SK-N-SH (cell line): Measurements from ENCODE around the gene GOLPH3. TPM values are rescaled to one million over a fixed set of nuclear protein-coding genes. Genes with fewer than 3 reads are reported as not detected.

Experiments
- CTCF ChIA-PET: fragments of 300-600, 350-600 bp; formaldehyde crosslinking; extraction: SDS; loops from one replicate; lab custom pipeline; 2021; lab: Yijun Ruan, JAX
- POLR2A ChIA-PET: fragments of 350-600 bp; sonication (Branson Sonifier 250); formaldehyde crosslinking; extraction: SDS; loops from one replicate; lab custom pipeline; 2020; ENCODE audit warnings: antibody characterized with exemption, inconsistent platforms; lab: Yijun Ruan, JAX
- DNase-seq: peaks from one replicate; pipeline ENCODE4 v3.0.0; 2012
- H2AFZ ChIP-seq: fragments of 200-600 bp; sonication (generic); 2 replicates; pipeline ENCODE4 v1.8.1; 2016; ENCODE audit warnings: antibody characterized with exemption, mild to moderate bottlenecking, low read depth
- H3F3A ChIP-seq: fragments of 200-600 bp; sonication (generic); replicated peaks from 2 replicates; pipeline ENCODE3; 2016; ENCODE audit warnings: antibody characterized with exemption, mild to moderate bottlenecking; ENCODE audit not compliant: insufficient read depth
- H3K27ac ChIP-seq, 2 experiments: fragments of 200-500 bp in 1 of 2; fragments of 200-600 bp in 1 of 2; sonication (Bioruptor generic) in 1 of 2; sonication (generic), shearing (Covaris generic) in 1 of 2; 2 replicates each; pipeline versions ENCODE4 v1.5.1 to v1.6.1; 2014 to 2016; ENCODE audit warnings: low read depth in 2 of 2, inconsistent platforms in 1 of 2, low read length in 1 of 2, mild to moderate bottlenecking in 1 of 2, mixed read lengths in 1 of 2
- H3K27me3 ChIP-seq: fragments of 200-600 bp; sonication (generic), shearing (Covaris generic); 2 replicates; pipeline ENCODE4 v1.6.1; 2016; ENCODE audit warnings: mixed run types; ENCODE audit not compliant: insufficient read depth
- H3K36me3 ChIP-seq, 2 experiments: fragments of 200-500 bp in 1 of 2; fragments of 200-600 bp in 1 of 2; sonication (Bioruptor generic) in 1 of 2; sonication (generic) in 1 of 2; replicated peaks in 1 of 2; 2 replicates each; pipeline versions ENCODE3 to v1.5.1; 2014 to 2016; ENCODE audit warnings: low read length in 1 of 2, mild to moderate bottlenecking in 1 of 2; ENCODE audit not compliant: insufficient read depth in 2 of 2, control insufficient read depth in 1 of 2
- H3K4me1 ChIP-seq, 2 experiments: fragments of 200-500 bp in 1 of 2; fragments of 200-600 bp in 1 of 2; sonication (Bioruptor generic) in 1 of 2; sonication (generic), shearing (Covaris generic) in 1 of 2; 2 replicates each; pipeline versions ENCODE4 v1.5.1 to v1.6.1; 2014 to 2016; ENCODE audit warnings: low read depth in 1 of 2, low read length in 1 of 2, mixed run types in 1 of 2; ENCODE audit not compliant: insufficient read depth in 2 of 2, control insufficient read depth in 1 of 2
- H3K4me2 ChIP-seq: fragments of 200-600 bp; sonication (generic), shearing (Covaris generic); 2 replicates; pipeline ENCODE4 v1.6.1; 2017; ENCODE audit warnings: mixed run types
- H3K4me3 ChIP-seq, 2 experiments: fragments of 200-500 bp in 1 of 2; fragments of 200-600 bp in 1 of 2; sonication (Bioruptor generic) in 1 of 2; sonication (generic), shearing (Covaris generic) in 1 of 2; 2 replicates each; pipeline versions ENCODE4 v1.5.1 to v1.8.1; 2014 to 2016; ENCODE audit warnings: low read depth in 2 of 2, inconsistent platforms in 1 of 2, low read length in 1 of 2, mild to moderate bottlenecking in 1 of 2, mixed read lengths in 1 of 2, moderate library complexity in 1 of 2
- H3K79me2 ChIP-seq: fragments of 200-600 bp; sonication (generic); 2 replicates; pipeline ENCODE4 v1.8.1; 2017; ENCODE audit warnings: mild to moderate bottlenecking; ENCODE audit not compliant: insufficient read depth
- H3K9ac ChIP-seq: fragments of 200-600 bp; sonication (generic); 2 replicates; pipeline ENCODE4 v1.6.1; 2017; ENCODE audit warnings: mixed run types
- H3K9me2 ChIP-seq: fragments of 200-600 bp; sonication (generic); 2 replicates; pipeline ENCODE4 v1.6.1; 2017; ENCODE audit warnings: mixed run types
- H3K9me3 ChIP-seq: fragments of 200-600 bp; sonication (generic); 2 replicates; pipeline ENCODE4 v1.6.1; 2017; ENCODE audit warnings: mixed run types, mild to moderate bottlenecking, moderate library complexity
- H4K20me1 ChIP-seq: fragments of 200-600 bp; sonication (generic); 2 replicates; pipeline ENCODE4 v1.6.1; 2017; ENCODE audit warnings: mild to moderate bottlenecking, mixed run types; ENCODE audit not compliant: insufficient read depth
- CHD2 ChIP-seq: fragments of 150-350 bp; IDR thresholded peaks from 2 replicates; pipeline ENCODE4 v1.6.1; 2018; ENCODE audit warnings: low read length; ENCODE audit not compliant: partially characterized antibody
- CTCF ChIP-seq: fragments of 200-600 bp; sonication (generic); IDR thresholded peaks from 2 replicates; pipeline ENCODE4 v1.6.1; 2017; ENCODE audit warnings: antibody characterized with exemption, mild to moderate bottlenecking, moderate library complexity
- ELF1 ChIP-seq: IDR thresholded peaks from 2 replicates; pipeline ENCODE4 v1.4.0; 2012
- EP300 ChIP-seq, 2 experiments: IDR thresholded peaks; 2 replicates each; pipeline versions ENCODE4 v1.4.0 to v1.6.1; 2012; ENCODE audit warnings: borderline replicate concordance in 1 of 2, low read depth in 1 of 2, low read length in 1 of 2
- EZH2phosphoT487 ChIP-seq: fragments of 200-600 bp; sonication (generic); IDR thresholded peaks from 2 replicates; pipeline ENCODE4 v1.6.1; 2017; ENCODE audit warnings: low read depth, mixed run types, mild to moderate bottlenecking, antibody characterized with exemption, moderate library complexity, borderline replicate concordance
- FOSL2 ChIP-seq: IDR thresholded peaks from 2 replicates; pipeline ENCODE4 v1.4.0; 2012; ENCODE audit warnings: low read depth, mild to moderate bottlenecking, moderate library complexity, borderline replicate concordance
- IRF3 ChIP-seq: fragments of 150-350 bp; IDR thresholded peaks from 2 replicates; pipeline ENCODE4 v1.6.1; 2016; ENCODE audit warnings: mild to moderate bottlenecking, low read depth, low read length
- JUND ChIP-seq: IDR thresholded peaks from 2 replicates; pipeline ENCODE4 v1.4.0; 2012
- MAX ChIP-seq: IDR thresholded peaks from 2 replicates; pipeline ENCODE4 v1.4.0; 2012; ENCODE audit warnings: low read depth
- MEF2A ChIP-seq: IDR thresholded peaks from 2 replicates; pipeline ENCODE4 v1.4.0; 2012; ENCODE audit warnings: low read depth, borderline replicate concordance
- MXI1 ChIP-seq: IDR thresholded peaks from 2 replicates; pipeline ENCODE4 v1.6.1; 2012; ENCODE audit warnings: mild to moderate bottlenecking, low read depth, low read length, improper control_type of control experiment
- NFIC ChIP-seq: IDR thresholded peaks from 2 replicates; pipeline ENCODE4 v1.4.0; 2012; ENCODE audit warnings: borderline replicate concordance
- NRF1 ChIP-seq: IDR thresholded peaks from 2 replicates; pipeline ENCODE4 v1.6.1; 2012; ENCODE audit warnings: low read depth, mild to moderate bottlenecking, low read length
- PBX3 ChIP-seq: IDR thresholded peaks from 2 replicates; pipeline ENCODE4; 2012
- POLR2AphosphoS5 ChIP-seq: IDR thresholded peaks from 2 replicates; pipeline ENCODE4 v1.6.1; 2012; ENCODE audit warnings: low read depth, low read length
- RXRA ChIP-seq: IDR thresholded peaks from 2 replicates; pipeline ENCODE4 v1.4.0; 2012; ENCODE audit warnings: low read depth, mild to moderate bottlenecking, borderline replicate concordance
- SMC3 ChIP-seq: IDR thresholded peaks from 2 replicates; pipeline ENCODE4 v1.6.1; 2012; ENCODE audit warnings: low read depth, low read length, improper control_type of control experiment
- YY1 ChIP-seq: IDR thresholded peaks from 2 replicates; pipeline ENCODE4 v1.4.0; 2012; ENCODE audit warnings: low read depth, mild to moderate bottlenecking
- WGBS: methylation state at CpG from one replicate; pipeline ENCODE4 v1.1.6; 2017; ENCODE audit warnings: low lambda C conversion rate; 5-methylcytosine and 5-hydroxymethylcytosine counted together
- polyA plus RNA-seq, 3 experiments: library from polyadenylated mRNA; depleted of rRNA; stranded (reverse); fragments of >200 nt; gene quantifications; 2 replicates each; pipeline ENCODE4 v1.2.3, GENCODE V29; 2012
- TF ChIP-seq, protein P1 (sequence below): fragments of 150-350 bp; IDR thresholded peaks from 2 replicates; pipeline ENCODE4 v1.6.1; 2017; ENCODE audit warnings: antibody characterized with exemption, low read length, low read depth, borderline replicate concordance

Gene GOLPH3
- polyA plus RNA-seq, 1 of the 3 experiments (the other 2 are of a cell fraction) = 25.5 TPM

GRCh38 chr5:32163785-32164184 lies 10.3 kb downstream of the GOLPH3 start:
- Histone ChIP-seq H3K4me1 (no peaks in the 10 kb centered on the region; a peak in 1 of 4 replicates), H3K9me2 (no peaks in the 10 kb centered on the region), H3K9me3 (no peaks in the 10 kb centered on the region), H3K79me2 (peaks cover 100% of the 10 kb centered on the region), H3K4me3 (no peak overlapping the region), H3F3A (peaks cover 3% of the 10 kb centered on the region), H3K9ac (no peak overlapping the region), H4K20me1 (peaks cover 92% of the 10 kb centered on the region), H2AFZ (no peak overlapping the region), H3K4me2 (no peak overlapping the region), H3K36me3 (peaks cover 9 to 41% of the 10 kb centered on the region in 2 experiments), H3K27me3 (no peaks in the 10 kb centered on the region), H3K27ac (no peak overlapping the region)
- TF ChIP-seq EZH2phosphoT487 (no peak), CTCF (no peak), NFIC (no peak), NRF1 (no peak), ELF1 (no peak), MXI1 (no peak), MAX (no peak), CHD2 (no peak), PBX3 (no peak), SMC3 (no peak), POLR2AphosphoS5 (no peak), YY1 (no peak), MEF2A (no peak), EP300 (IDR thresholded peaks at IDR 0.05; ENCODE audit: borderline replicate concordance in 1 of 2, low read depth in 1 of 2, low read length in 1 of 2) (no peak), IRF3 (no peak)
- WGBS = 97% methylated on average over 2 of the region's 2 CpGs
- ChIA-PET CTCF (interaction anchor here (1.0 kb wide), 1 partner anchor 68 kb away, joined by 3 read pairs; no protein-coding TSS in a partner anchor), POLR2A (interaction anchor here (0.9 kb wide), 1 partner anchor 28 kb away, joined by 3 read pairs; no protein-coding TSS in a partner anchor)
- DNase-seq = no peak

GRCh38 chr5:32163053-32163452 lies 11.1 kb downstream of the GOLPH3 start:
- H3K27me3 ChIP-seq = no peaks in the 10 kb centered on the region
- peaks cover 92% of the 10 kb centered on the region for H4K20me1 ChIP-seq
- H2AFZ ChIP-seq = no peak overlapping the region
- no peak overlapping the region for H3K4me2 ChIP-seq
- H3K36me3 ChIP-seq = peaks cover 2 to 33% of the 10 kb centered on the region in 2 experiments
- no peak overlapping the region for H3K4me3 ChIP-seq
- 96% methylated on average over 5 of the region's 5 CpGs for WGBS
- ChIA-PET POLR2A (no interaction called here), CTCF (no interaction called here)
- no peak overlapping the region for H3K27ac ChIP-seq
- H3K79me2 ChIP-seq = peaks cover 100% of the 10 kb centered on the region
- H3F3A ChIP-seq = peaks cover 3% of the 10 kb centered on the region
- no peaks in the 10 kb centered on the region; a peak in 1 of 4 replicates for H3K4me1 ChIP-seq
- H3K9me3 ChIP-seq = no peaks in the 10 kb centered on the region
- no peak overlapping the region for H3K9ac ChIP-seq
- H3K9me2 ChIP-seq = no peaks in the 10 kb centered on the region
- DNase-seq = no peak
- TF ChIP-seq FOSL2 (no peak), RXRA (no peak), NFIC (no peak), EP300 (IDR thresholded peaks at IDR 0.05; ENCODE audit: borderline replicate concordance in 1 of 2, low read depth in 1 of 2, low read length in 1 of 2) (no peak), JUND (no peak), CHD2 (no peak), CTCF (no peak), PBX3 (no peak)
- TF ChIP-seq, protein P1, sequence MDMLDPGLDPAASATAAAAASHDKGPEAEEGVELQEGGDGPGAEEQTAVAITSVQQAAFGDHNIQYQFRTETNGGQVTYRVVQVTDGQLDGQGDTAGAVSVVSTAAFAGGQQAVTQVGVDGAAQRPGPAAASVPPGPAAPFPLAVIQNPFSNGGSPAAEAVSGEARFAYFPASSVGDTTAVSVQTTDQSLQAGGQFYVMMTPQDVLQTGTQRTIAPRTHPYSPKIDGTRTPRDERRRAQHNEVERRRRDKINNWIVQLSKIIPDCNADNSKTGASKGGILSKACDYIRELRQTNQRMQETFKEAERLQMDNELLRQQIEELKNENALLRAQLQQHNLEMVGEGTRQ = no peak
